ENCODE measurements around the gene VASH2.

The VASH2 gene

DNA sequence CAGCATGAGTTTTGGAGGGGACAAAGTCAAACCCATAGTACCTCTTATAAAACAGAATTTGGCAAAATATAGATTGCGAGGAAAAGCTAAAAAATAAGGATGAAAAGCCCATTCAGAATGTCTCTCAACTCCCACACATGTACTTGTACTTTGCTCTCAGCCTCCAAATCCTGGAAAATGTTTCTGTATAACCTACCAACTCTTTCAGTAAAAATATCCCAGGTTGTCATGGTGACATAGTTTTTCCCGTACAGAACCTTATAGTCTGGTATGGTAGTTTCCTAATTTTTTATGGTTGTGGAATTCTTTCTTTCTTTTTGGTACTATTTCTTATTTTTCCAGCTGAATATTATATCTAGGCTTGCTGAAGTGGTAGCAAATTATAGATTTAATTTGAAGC, 85.2 kb downstream of the VASH2 start:
- DNase-seq (ENCODE audit: low read depth, low spot score) = no peak
